Stomach (tissue), 9 donors: Measurements from ENCODE around the gene EFEMP1. TPM values are rescaled to one million over a fixed set of nuclear protein-coding genes. Genes with fewer than 3 reads are reported as not detected.

Source experiments
- DNase-seq, 2 donors: peaks; one replicate each; pipeline versions ENCODE4 v3.0.0 to v3.0.0-alpha.2; 2013 to 2019
- H3K27ac ChIP-seq, 5 donors: fragments of 200-600 bp in 4 of 5; sonication (generic) in 4 of 5; one replicate each; pipeline ENCODE4 v1.5.1; 2013 to 2019; ENCODE audit warnings: mild to moderate bottlenecking in 1 of 5, moderate library complexity in 1 of 5
- H3K27me3 ChIP-seq, 3 donors: fragments of 200-600 bp; sonication (generic); one replicate each; pipeline ENCODE4 v1.5.1; 2017 to 2019; ENCODE audit warnings: mixed run types in 1 of 3
- H3K36me3 ChIP-seq, 4 donors: fragments of 200-600 bp; sonication (generic); 1 replicate in 3 of 4; 2 replicates in 1 of 4; pipeline ENCODE4 v1.5.1; 2016 to 2019
- H3K4me1 ChIP-seq, 4 donors: fragments of 200-600 bp; sonication (generic); one replicate each; pipeline ENCODE4 v1.5.1; 2016 to 2019
- H3K4me3 ChIP-seq, 4 donors: fragments of 200-600 bp; sonication (generic) in 3 of 4; one replicate each; pipeline ENCODE4 v1.5.1; 2016 to 2019; ENCODE audit warnings: mild to moderate bottlenecking in 1 of 4
- H3K9me3 ChIP-seq, 4 donors: fragments of 200-600 bp; sonication (generic); one replicate each; pipeline ENCODE4 v1.5.1; 2016 to 2019
- EP300 ChIP-seq: sonication (generic); formaldehyde crosslinking; IDR thresholded peaks from one replicate; pipeline ENCODE4 v1.6.1; 2017; ENCODE audit warnings: antibody characterized with exemption
- POLR2A ChIP-seq, 4 donors: fragments of 450-650 bp; IDR thresholded peaks; one replicate each; pipeline ENCODE4 v1.6.1; 2016; ENCODE audit warnings: antibody characterized with exemption in 4 of 4, control low read depth in 2 of 4, mild to moderate bottlenecking in 1 of 4, moderate library complexity in 1 of 4
- POLR2AphosphoS5 ChIP-seq, 3 donors: sonication (generic); formaldehyde crosslinking; IDR thresholded peaks; one replicate each; pipeline ENCODE4 v1.6.1; 2016; ENCODE audit warnings: antibody characterized with exemption in 3 of 3
- WGBS, 5 donors: extraction: QIAGEN DNeasy Blood & Tissue Kit in 3 of 5; methylation state at CpG; one replicate each; pipeline versions ENCODE4 v1.1.5 to v1.1.7; 2013 to 2018; 5-methylcytosine and 5-hydroxymethylcytosine counted together
- intact Hi-C: fragments of 100-400 bp; cut with DNase I; formaldehyde crosslinking; loops from one replicate; pipeline ENCODE4 v1.15.1; 2023; ENCODE audit warnings: low total_unique reads
- polyA plus RNA-seq, 3 donors: library from polyadenylated mRNA; stranded (reverse); fragments of 200-250 nt; gene quantifications; one replicate each; pipeline ENCODE4 v1.2.3, GENCODE V29; 2013
- total RNA-seq, 5 donors: library from RNA; depleted of rRNA; stranded (reverse); fragments of >200 nt; gene quantifications; one replicate each; pipeline versions ENCODE4 v1.1.0 to v1.2.3, GENCODE V29; 2014 to 2016
- TF ChIP-seq, protein P1 (sequence below), 7 experiments: fragments of 450-650 bp in 4 of 7; fragments of 200-600 bp in 3 of 7; sonication (generic) in 3 of 7; IDR thresholded peaks; one replicate each; pipeline ENCODE4 v1.5.1; 2016 to 2019; ENCODE audit warnings: antibody characterized with exemption in 7 of 7, control low read depth in 2 of 7, mild to moderate bottlenecking in 1 of 7
- donor health status: healthy with polysubstance abuse.
- donor health status: Bipolar disorder and iron deficiency.
- donor health status: healthy.

EFEMP1 gene
- total and polyA plus RNA-seq, 8 donors: 18.4 to 131 (median 31.8) TPM

DNA sequence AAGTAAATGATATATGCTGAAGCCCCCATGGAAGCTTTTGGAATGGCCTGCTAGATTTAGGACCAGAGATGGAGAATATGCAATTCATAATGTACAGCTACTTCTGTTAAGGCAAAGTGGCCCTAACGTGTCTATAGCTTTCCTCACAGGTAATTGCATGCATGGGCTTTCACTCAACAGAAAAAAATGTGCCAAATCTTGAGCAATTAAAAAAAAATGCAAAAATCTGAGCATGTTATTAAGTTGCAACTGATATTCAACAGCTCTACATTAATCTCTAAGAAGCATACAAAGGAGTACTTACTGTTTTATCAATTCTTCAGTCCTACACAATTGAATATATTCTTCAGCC is 79.6 kb downstream of the EFEMP1 start:
- TF ChIP-seq EP300 (no peak), POLR2A (IDR thresholded peaks at IDR 0.05) (no peak), POLR2AphosphoS5 (IDR thresholded peaks at IDR 0.05) (no peak)
- TF ChIP-seq, protein P1, sequence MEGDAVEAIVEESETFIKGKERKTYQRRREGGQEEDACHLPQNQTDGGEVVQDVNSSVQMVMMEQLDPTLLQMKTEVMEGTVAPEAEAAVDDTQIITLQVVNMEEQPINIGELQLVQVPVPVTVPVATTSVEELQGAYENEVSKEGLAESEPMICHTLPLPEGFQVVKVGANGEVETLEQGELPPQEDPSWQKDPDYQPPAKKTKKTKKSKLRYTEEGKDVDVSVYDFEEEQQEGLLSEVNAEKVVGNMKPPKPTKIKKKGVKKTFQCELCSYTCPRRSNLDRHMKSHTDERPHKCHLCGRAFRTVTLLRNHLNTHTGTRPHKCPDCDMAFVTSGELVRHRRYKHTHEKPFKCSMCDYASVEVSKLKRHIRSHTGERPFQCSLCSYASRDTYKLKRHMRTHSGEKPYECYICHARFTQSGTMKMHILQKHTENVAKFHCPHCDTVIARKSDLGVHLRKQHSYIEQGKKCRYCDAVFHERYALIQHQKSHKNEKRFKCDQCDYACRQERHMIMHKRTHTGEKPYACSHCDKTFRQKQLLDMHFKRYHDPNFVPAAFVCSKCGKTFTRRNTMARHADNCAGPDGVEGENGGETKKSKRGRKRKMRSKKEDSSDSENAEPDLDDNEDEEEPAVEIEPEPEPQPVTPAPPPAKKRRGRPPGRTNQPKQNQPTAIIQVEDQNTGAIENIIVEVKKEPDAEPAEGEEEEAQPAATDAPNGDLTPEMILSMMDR (IDR thresholded peaks at IDR 0.05): no peak
- peaks cover 11 to 47% (median 26%) of the 10 kb centered on the region in 4 donors for H3K4me1 ChIP-seq
- no peak overlapping the region for H3K4me3 ChIP-seq
- no peaks in the 10 kb centered on the region for H3K9me3 ChIP-seq
- H3K36me3 ChIP-seq: no peaks in the 10 kb centered on the region
- H3K27me3 ChIP-seq: no peaks in the 10 kb centered on the region
- 53 to 79% (median 64%) methylated on average over 1 of the region's 1 CpG for WGBS, 5 donors
- no peak for DNase-seq
- intact Hi-C loops: no loop called here
- peak overlapping the region in 4 of 5 donors; percentile 71 to 79 (median 77) for H3K27ac ChIP-seq

DNA sequence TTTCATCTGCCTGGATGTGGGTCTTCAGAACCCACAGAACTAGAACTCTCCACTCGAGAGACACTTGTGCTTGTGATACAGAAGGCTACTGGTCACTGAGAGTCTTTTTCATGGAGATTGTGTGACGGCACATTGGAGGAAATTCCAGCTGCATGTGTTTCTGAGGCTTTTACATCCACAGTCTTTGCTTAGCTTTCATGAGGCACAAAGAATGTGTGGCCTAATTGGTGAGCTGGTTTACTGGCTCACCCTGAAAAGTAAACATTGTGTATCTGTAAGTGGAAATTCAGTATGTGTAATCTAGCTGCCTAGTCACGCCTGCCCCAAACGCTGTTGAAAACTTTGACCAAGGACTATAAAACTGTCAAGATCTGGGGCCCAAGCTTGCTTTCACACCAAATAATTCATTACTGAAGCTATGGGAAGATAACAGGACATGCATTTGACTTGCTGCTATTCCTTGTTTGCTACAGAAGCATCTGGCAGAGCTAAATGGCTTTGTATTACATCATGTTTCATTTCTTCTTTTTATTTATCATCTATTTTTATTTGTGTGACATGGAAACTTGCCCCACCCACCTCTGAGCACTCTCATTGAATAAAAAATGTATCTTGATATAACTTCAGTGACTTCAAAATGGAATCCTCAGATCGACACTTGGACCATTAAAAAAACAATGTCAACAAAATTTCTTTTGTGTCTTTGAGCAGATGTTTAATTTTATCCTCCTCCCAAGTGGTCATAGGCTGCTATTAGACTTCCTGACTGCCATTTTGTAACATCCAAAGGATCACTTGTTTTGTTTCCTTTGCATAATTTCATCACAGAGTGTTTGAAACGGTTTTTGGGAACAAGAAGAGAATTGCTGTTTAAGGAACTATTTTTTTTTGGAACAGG is 80.2 kb downstream of the EFEMP1 start:
- H3K36me3 ChIP-seq: no peaks in the 10 kb centered on the region
- H3K27ac ChIP-seq: peak overlapping the region; percentile 62 to 79 (median 77)
- no peaks in the 10 kb centered on the region for H3K9me3 ChIP-seq
- WGBS, 5 donors: 23 to 38% (median 31%) methylated on average over 6 of the region's 6 CpGs
- H3K27me3 ChIP-seq: no peaks in the 10 kb centered on the region
- intact Hi-C loops: no loop called here
- TF ChIP-seq POLR2AphosphoS5 (IDR thresholded peaks at IDR 0.05): peak in 1 of 3 donors; percentile 85
- no peak for TF ChIP-seq POLR2A (IDR thresholded peaks at IDR 0.05)
- TF ChIP-seq, protein P1 (IDR thresholded peaks at IDR 0.05): no peak
- no peak overlapping the region for H3K4me3 ChIP-seq
- peak; percentile 59 to 89 for DNase-seq
- peaks cover 16 to 48% (median 31%) of the 10 kb centered on the region in 4 donors for H3K4me1 ChIP-seq

DNA sequence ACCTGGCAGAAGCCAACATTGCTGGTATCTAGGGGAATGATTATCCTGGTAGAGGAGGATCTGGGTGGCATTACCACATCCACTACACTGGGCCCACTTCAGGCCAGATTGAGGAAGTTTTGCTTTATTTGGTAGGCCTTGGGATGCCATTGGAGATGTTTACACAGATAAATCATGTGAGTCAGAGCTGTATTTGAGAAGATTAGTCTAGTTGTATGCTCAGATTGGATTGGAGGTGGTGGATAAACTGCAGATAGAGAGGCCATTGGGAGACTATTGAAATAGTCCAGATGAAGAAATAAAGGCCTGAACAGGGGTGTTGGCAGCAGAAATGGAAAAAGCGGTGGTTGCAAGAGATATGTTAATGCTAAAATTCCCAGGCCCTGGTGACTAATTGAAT is 81.5 kb downstream of the EFEMP1 start:
- TF ChIP-seq, protein P1 (IDR thresholded peaks at IDR 0.05): no peak
- no peak for DNase-seq
- no peak overlapping the region for H3K4me3 ChIP-seq
- no peaks in the 10 kb centered on the region for H3K27me3 ChIP-seq
- peak overlapping the region; percentile 24 to 79 (median 77) for H3K27ac ChIP-seq
- H3K9me3 ChIP-seq: no peaks in the 10 kb centered on the region
- no peaks in the 10 kb centered on the region for H3K36me3 ChIP-seq
- H3K4me1 ChIP-seq: peaks cover 22 to 46% (median 33%) of the 10 kb centered on the region in 4 donors
- intact Hi-C loops: no loop called here
- WGBS, 5 donors: 70 to 90% (median 83%) methylated on average over 1 of the region's 1 CpG

DNA sequence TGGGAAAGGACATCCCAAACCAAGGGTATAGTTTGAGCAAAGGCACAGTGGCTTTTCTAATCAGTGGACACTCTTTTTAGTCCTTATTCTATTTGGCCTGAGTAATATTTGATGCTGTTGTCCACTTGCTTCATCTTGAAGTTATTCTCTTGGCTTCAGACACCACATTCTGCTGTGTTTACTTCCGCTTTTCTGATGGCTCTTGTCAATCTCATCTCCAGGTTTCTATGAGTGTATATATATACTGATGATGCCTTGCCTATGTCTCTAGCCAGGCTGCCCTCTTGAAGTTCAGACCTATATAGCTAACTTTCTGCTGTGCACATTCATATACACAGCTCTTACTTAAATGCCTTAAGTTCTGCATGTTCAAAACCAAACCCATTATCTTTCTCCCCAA is 83.1 kb downstream of the EFEMP1 start:
- no peak for DNase-seq
- Histone ChIP-seq H3K36me3 (no peaks in the 10 kb centered on the region), H3K27ac (no peak overlapping the region), H3K4me3 (no peak overlapping the region), H3K4me1 (peaks cover 22 to 49% (median 36%) of the 10 kb centered on the region in 4 donors), H3K9me3 (no peaks in the 10 kb centered on the region), H3K27me3 (no peaks in the 10 kb centered on the region)
- no peak for TF ChIP-seq POLR2AphosphoS5 (IDR thresholded peaks at IDR 0.05)
- TF ChIP-seq, protein P1 (IDR thresholded peaks at IDR 0.05): no peak
- no peak for TF ChIP-seq POLR2A (IDR thresholded peaks at IDR 0.05)
- TF ChIP-seq EP300: no peak
- intact Hi-C loops: no loop called here
- WGBS, 5 donors: 94 to 100% (median 95%) methylated on average over 1 of the region's 1 CpG
